Measurements from ENCODE around the gene ADI1. TPM values are rescaled to one million over a fixed set of nuclear protein-coding genes. Genes with fewer than 3 reads are reported as not detected.

The ADI1 gene
- total RNA-seq, 1 donor from 2014 or later = 36.2 TPM

GRCh38 chr2:3486047-3487027, 33.0 kb downstream of the ADI1 start:
- Mint-ChIP-seq H3K27me3 (no peaks in the 10 kb centered on the region), H3K36me3 (ENCODE audit: low read depth) (no peaks in the 10 kb centered on the region), H3K9me3 (no peaks in the 10 kb centered on the region), H3K27ac (no peak overlapping the region), H3K4me1 (no peaks in the 10 kb centered on the region), H3K4me3 (no peak overlapping the region)
- intact Hi-C loops (cut with micrococcal nuclease) = no loop called here
- no peak for DNase-seq

- Mint-ChIP-seq H3K27ac (no peak overlapping the region), H3K36me3 (ENCODE audit: low read depth) (peaks cover 5% of the 10 kb centered on the region), H3K4me1 (peaks cover 4% of the 10 kb centered on the region), H3K9me3 (no peaks in the 10 kb centered on the region), H3K4me3 (no peak overlapping the region), H3K27me3 (no peaks in the 10 kb centered on the region)
- no peak for DNase-seq
- intact Hi-C loops (cut with micrococcal nuclease) = no loop called here
Measured at GRCh38 chr2:3485166-3485565, 34.2 kb downstream of the ADI1 start.

GRCh38 chr2:3483986-3484960, 35.1 kb downstream of the ADI1 start:
- Mint-ChIP-seq H3K27ac (no peak overlapping the region), H3K4me1 (peaks cover 4% of the 10 kb centered on the region), H3K9me3 (no peaks in the 10 kb centered on the region), H3K27me3 (no peaks in the 10 kb centered on the region), H3K36me3 (ENCODE audit: low read depth) (peaks cover 7% of the 10 kb centered on the region), H3K4me3 (no peak overlapping the region)
- intact Hi-C loops (cut with micrococcal nuclease) = no loop called here
- DNase-seq = no peak

GRCh38 chr2:3483227-3483985, 35.9 kb downstream of the ADI1 start:
- no peak for DNase-seq
- no peak overlapping the region for H3K27ac Mint-ChIP-seq

GRCh38 chr2:3482363-3482821, 36.9 kb downstream of the ADI1 start:
- intact Hi-C loops (cut with micrococcal nuclease) = no loop called here
- no peak for DNase-seq

More at GRCh38 chr2:3483227-3483985, 35.9 kb downstream of the ADI1 start:
- intact Hi-C loops (cut with micrococcal nuclease) = no loop called here
- H3K9me3 Mint-ChIP-seq = no peaks in the 10 kb centered on the region
- H3K36me3 Mint-ChIP-seq (ENCODE audit: low read depth) = peaks cover 10% of the 10 kb centered on the region
- H3K4me3 Mint-ChIP-seq = no peak overlapping the region
- peaks cover 4% of the 10 kb centered on the region for H3K4me1 Mint-ChIP-seq
- no peaks in the 10 kb centered on the region for H3K27me3 Mint-ChIP-seq

GRCh38 chr2:3481736-3482362, 37.5 kb downstream of the ADI1 start:
- Mint-ChIP-seq H3K4me3 (no peak overlapping the region), H3K4me1 (peaks cover 4% of the 10 kb centered on the region), H3K27me3 (no peaks in the 10 kb centered on the region), H3K9me3 (no peaks in the 10 kb centered on the region), H3K27ac (no peak overlapping the region), H3K36me3 (ENCODE audit: low read depth) (peaks cover 12% of the 10 kb centered on the region)
- DNase-seq = no peak
- intact Hi-C loops (cut with micrococcal nuclease) = no loop called here

More at GRCh38 chr2:3482363-3482821, 36.9 kb downstream of the ADI1 start:
- Mint-ChIP-seq H3K4me3 (no peak overlapping the region), H3K4me1 (peaks cover 4% of the 10 kb centered on the region), H3K27ac (no peak overlapping the region), H3K27me3 (no peaks in the 10 kb centered on the region), H3K36me3 (ENCODE audit: low read depth) (peaks cover 12% of the 10 kb centered on the region), H3K9me3 (no peaks in the 10 kb centered on the region)

GRCh38 chr2:3481011-3481400, 38.3 kb downstream of the ADI1 start:
- peaks cover 4% of the 10 kb centered on the region for H3K4me1 Mint-ChIP-seq
- H3K36me3 Mint-ChIP-seq (ENCODE audit: low read depth) = peaks cover 14% of the 10 kb centered on the region
- no peak overlapping the region for H3K4me3 Mint-ChIP-seq
- H3K9me3 Mint-ChIP-seq = no peaks in the 10 kb centered on the region
- no peaks in the 10 kb centered on the region for H3K27me3 Mint-ChIP-seq
- no peak overlapping the region for H3K27ac Mint-ChIP-seq
- intact Hi-C loops (cut with micrococcal nuclease) = no loop called here
- no peak for DNase-seq

- intact Hi-C loops (cut with micrococcal nuclease) = no loop called here
- H3K27ac Mint-ChIP-seq = no peak overlapping the region
- peaks cover 14% of the 10 kb centered on the region for H3K36me3 Mint-ChIP-seq (ENCODE audit: low read depth)
- DNase-seq = no peak
- no peaks in the 10 kb centered on the region for H3K9me3 Mint-ChIP-seq
- H3K27me3 Mint-ChIP-seq = no peaks in the 10 kb centered on the region
- peaks cover 4% of the 10 kb centered on the region for H3K4me1 Mint-ChIP-seq
- no peak overlapping the region for H3K4me3 Mint-ChIP-seq
Measured at GRCh38 chr2:3480352-3481010, 38.9 kb downstream of the ADI1 start.

GRCh38 chr2:3479430-3480320, 39.7 kb downstream of the ADI1 start:
- Mint-ChIP-seq H3K4me1 (peaks cover 4% of the 10 kb centered on the region), H3K27ac (peak overlapping the region; percentile 42), H3K4me3 (no peak overlapping the region), H3K9me3 (no peaks in the 10 kb centered on the region), H3K36me3 (ENCODE audit: low read depth) (peaks cover 14% of the 10 kb centered on the region), H3K27me3 (no peaks in the 10 kb centered on the region)
- intact Hi-C loops (cut with micrococcal nuclease) = no loop called here
- no peak for DNase-seq

GRCh38 chr2:3478846-3479385, 40.4 kb downstream of the ADI1 start:
- no peak overlapping the region for H3K4me3 Mint-ChIP-seq
- peaks cover 14% of the 10 kb centered on the region for H3K36me3 Mint-ChIP-seq (ENCODE audit: low read depth)
- no peaks in the 10 kb centered on the region for H3K27me3 Mint-ChIP-seq
- intact Hi-C loops (cut with micrococcal nuclease) = no loop called here
- DNase-seq = no peak
- no peaks in the 10 kb centered on the region for H3K9me3 Mint-ChIP-seq
- H3K4me1 Mint-ChIP-seq = peaks cover 4% of the 10 kb centered on the region
- no peak overlapping the region for H3K27ac Mint-ChIP-seq

GRCh38 chr2:3476985-3477327, 42.4 kb downstream of the ADI1 start:
- peaks cover 4% of the 10 kb centered on the region for H3K4me1 Mint-ChIP-seq
- intact Hi-C loops (cut with micrococcal nuclease) = no loop called here
- H3K4me3 Mint-ChIP-seq = no peak overlapping the region

More at GRCh38 chr2:3476985-3477327, 42.4 kb downstream of the ADI1 start:
- Mint-ChIP-seq H3K9me3 (no peaks in the 10 kb centered on the region), H3K27ac (no peak overlapping the region), H3K36me3 (ENCODE audit: low read depth) (peaks cover 16% of the 10 kb centered on the region), H3K27me3 (no peaks in the 10 kb centered on the region)
- no peak for DNase-seq
